ENCODE data around the gene VEPH1. TPM values are rescaled to one million over a fixed set of nuclear protein-coding genes. Genes with fewer than 3 reads are reported as not detected.

Gene VEPH1
- total RNA-seq, 1 donor from 2014 or later: 9.5 TPM

DNA sequence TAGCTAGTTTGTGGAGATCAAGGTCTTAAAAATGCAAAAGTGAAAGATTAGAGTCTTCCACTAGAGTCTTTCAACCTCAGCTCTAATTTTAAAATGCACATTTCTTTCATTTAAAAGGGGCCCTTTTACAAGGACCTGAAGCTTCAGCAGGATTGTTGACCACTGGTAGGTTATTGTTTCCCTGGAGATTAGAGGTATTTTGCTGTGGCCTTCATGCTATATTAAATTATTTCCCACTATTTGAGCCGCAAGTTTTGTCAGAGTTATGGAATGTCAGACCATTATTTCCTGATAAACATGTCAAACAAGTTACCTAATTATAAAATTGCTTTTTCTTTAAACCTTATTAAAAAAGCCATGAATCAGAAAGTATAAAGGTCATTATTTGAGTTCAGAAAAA, 240.2 kb downstream of the VEPH1 start:
- peak; percentile 60 to 86 for DNase-seq (ENCODE audit: low read depth in 2 of 2)

DNA sequence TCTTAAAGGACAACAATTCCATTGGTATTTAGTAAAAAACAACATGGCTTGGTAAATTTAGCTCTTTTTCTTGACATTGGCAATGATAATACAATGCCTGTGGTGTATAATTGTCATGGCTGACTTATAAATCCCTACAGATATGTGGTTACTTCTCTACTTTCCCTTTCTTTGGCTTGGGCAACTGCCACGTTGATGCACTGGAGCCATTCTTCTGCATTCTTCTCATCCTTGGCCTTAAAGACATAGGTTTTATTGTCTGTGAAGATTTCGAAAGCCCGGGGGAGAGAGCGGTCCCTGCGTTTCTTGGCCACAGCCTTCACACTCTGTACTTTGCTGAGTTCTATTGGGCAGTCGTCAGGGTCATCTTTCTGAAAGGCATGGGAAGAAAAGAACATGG, 242.2 kb downstream of the VEPH1 start:
- no peak for DNase-seq (ENCODE audit: low read depth in 2 of 2)

DNA sequence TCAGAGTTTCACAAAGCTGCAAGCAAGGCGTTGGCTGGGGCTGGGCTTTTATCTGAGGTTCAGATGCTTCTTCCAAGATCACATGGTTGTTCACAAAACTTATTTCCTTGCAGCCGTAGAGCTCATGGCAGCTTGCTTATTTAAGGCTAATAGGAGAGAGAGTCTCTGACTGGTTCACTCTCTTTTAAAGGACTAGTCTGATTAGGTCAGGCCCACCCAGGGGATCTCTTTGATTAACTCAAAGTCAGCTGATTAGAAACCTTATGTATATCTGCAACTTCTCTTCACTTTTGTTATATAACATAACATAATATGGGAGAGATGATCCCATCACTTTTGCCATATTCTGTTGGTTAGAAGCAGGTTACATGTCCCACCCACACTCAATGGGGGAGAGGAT, 243.4 kb downstream of the VEPH1 start:
- no peak for DNase-seq (ENCODE audit: low read depth in 2 of 2)

DNA sequence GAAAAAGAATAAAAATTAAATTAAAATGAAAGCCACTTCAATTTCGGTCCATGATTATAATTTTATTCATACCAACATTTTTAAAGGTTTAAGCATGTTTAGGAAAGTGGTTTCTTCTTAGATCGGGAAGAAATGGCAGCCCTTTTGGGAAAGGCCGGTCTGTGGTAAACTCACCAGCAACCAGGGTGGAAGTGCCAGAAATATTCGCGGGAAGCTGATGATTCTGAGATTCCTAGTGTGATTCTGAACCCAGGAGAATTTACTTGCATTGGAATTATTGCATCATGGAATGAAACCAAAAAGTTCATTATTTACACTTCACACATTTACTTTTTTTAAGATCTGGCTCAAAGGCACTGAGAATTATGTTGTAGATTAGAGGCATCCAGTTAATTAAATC, 246.1 kb downstream of the VEPH1 start:
- no peak for DNase-seq (ENCODE audit: low read depth in 2 of 2)

DNA sequence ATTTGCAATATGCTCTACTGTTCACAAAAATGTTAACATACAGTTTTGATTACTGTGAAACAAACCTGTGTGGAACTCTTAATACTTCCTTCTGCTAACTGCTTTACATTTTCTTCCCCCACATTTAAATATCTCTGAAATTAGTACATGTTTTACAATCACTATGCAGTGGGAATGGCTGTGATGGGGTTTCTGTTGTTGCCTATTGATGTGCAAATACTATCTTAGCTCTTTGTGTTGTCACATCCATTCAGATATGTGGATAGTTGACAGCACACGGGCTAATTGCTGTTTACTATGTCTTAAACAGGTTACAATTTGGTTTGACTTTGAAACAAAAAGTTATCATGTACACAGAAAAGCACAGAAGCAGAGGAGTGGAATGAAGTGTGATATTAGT, 247.4 kb downstream of the VEPH1 start:
- DNase-seq (ENCODE audit: low read depth in 2 of 2): no peak

DNA sequence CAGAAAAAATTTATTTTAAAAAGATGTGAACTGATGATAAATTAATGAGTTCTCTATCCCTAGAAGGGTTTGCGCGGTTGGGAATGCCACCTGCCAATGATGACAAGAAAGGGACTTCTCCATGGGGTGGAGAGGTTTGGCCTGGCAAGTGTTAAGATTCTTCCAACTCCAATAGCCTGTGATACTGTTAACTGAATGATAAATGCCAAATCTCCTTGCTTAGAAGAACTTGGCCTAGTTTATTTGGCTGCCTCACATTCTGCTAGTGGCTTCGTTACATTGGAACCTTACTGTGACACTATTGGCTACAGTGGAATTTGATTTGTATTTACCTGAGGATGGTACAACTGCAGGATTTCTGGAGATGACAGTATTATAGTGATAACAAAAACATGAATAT, 251.5 kb downstream of the VEPH1 start:
- DNase-seq (ENCODE audit: low read depth in 2 of 2): no peak

DNA sequence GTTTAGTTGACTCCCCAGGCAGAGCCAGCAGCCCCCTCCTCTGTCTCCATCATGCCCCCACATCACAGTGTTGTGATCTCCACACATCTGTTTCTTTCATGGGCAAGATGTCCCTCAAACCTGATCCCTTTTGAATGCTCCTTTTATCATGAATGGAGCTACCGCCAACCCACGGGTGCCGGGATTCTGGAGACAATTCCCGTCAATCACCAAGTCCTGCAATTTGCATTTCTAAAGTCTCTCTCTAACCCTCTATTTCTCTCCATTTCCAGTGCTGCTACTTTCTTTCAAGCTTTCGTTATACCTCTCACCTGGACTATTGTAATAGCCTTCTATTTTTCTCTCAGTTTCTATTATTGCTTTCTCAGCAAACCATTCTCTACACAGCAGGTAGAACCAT, 253.6 kb downstream of the VEPH1 start:
- DNase-seq (ENCODE audit: low read depth in 2 of 2): no peak

DNA sequence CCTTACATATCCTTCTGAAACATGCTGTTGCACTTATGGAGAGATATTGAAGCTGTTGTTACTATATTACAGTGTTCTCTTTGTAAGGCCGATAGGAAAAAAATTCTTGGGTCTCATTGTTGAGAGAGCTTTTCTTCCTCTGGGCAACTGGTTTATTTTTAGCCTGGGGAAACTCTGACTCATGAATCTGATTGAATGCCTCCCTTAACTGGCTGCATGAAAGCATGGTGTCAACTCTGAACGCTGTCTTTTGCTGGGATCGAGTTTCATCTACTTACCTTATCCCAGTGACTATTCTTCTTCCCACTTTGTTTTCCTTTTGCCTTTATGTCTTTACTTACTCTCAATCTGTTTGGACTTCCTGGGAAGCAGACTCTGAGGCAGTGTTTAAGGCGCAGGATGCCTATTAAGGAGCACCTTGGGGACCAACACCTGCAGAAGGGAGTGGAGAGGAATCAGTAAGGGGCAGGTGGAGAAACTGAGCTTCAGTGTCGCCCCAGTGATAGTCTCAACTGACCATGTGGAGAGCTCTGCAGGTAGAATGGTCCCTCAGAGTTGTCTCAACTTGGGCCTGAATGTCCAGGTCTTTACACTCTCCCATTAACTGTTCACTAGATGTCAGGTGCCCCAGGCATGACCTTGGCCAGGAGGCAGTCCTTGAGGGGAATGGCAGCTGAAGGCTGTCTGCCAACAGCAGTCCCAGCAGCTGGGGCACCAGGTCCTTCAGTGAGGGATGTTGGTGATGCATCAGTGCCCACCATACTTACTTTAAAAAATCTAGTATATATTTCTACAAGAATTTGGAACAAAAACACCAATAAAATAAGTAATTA, 254.4 kb downstream of the VEPH1 start:
- peak; percentile 93 to 95 for DNase-seq (ENCODE audit: low read depth in 2 of 2)

DNA sequence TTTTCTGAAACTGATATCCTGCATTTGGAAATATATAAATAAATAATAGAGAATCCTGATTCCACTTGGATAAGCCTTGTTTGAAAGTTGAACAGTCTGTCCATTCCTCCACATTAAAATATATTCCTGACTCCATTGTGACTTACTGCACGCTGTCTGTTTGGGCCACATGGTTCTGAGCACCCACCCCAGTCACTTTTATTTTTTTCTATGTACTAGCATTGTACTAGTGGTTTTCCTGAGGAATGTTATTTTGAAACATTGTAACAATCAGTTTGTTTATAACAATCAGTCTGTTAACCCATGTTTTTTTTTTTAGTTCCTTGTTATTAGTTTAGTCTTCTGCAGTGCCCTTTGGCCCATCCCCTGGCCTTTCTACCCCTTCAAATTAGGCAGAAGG, 255.8 kb downstream of the VEPH1 start:
- peak; percentile 34 to 58 for DNase-seq (ENCODE audit: low read depth in 2 of 2)

DNA sequence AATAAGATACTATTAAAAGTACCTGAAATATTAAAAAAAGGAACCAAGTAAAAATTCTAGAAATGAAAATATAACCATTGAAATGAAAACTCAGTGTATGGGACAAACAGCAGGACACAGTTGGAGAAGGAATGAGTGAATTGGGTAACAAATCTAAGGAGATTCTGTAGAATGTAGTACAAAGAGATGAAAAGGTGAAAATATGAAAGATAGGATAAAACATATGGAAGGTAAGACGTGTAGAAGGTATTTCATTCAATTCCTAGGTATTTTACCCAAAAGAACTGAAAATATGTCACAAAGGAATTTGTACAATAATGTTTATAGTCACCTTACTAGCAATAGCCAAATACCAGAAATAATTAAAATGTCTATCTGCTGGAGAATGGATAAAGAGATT, 260.4 kb downstream of the VEPH1 start:
- no peak for DNase-seq (ENCODE audit: low read depth in 2 of 2)

DNA sequence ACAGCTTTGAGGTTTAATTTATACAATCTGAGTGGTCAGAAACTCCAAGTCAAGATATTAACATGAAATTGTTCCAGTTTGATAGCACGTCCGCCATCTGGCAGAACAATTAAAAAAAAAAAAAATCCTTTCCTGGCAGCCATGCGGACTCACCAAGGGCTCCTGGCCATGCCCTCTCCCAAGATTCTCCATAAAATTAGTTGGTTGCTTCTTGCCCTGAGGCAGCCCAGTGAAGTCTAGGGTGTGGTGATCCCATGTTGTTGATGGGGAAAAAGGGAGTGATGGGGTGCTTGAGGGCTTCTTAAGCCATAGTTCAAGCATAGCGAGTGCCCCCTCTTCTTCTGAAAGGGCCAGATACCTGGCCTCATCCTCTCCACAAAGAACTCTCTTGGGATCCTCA, 261.6 kb downstream of the VEPH1 start:
- DNase-seq (ENCODE audit: low read depth in 2 of 2): no peak

DNA sequence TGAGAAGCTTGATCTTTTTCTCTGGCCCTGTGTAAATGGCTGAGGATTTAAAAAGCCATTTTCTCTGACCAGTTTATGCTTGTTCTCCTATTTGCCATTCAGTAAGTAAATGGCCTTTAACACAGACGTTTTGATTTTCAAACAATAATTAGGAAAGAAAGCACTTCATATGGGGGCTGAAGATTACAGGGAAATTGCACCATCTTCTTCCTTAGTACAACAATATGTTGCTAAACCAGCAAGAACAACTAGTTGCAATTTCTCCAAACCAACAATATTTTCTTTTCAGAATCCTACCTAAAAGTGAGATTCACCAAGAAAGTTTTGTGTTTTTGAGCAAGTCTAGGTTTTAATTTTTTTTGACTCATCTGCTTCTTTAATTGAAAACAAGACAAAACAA, 262.8 kb downstream of the VEPH1 start:
- no peak for DNase-seq (ENCODE audit: low read depth in 2 of 2)

DNA sequence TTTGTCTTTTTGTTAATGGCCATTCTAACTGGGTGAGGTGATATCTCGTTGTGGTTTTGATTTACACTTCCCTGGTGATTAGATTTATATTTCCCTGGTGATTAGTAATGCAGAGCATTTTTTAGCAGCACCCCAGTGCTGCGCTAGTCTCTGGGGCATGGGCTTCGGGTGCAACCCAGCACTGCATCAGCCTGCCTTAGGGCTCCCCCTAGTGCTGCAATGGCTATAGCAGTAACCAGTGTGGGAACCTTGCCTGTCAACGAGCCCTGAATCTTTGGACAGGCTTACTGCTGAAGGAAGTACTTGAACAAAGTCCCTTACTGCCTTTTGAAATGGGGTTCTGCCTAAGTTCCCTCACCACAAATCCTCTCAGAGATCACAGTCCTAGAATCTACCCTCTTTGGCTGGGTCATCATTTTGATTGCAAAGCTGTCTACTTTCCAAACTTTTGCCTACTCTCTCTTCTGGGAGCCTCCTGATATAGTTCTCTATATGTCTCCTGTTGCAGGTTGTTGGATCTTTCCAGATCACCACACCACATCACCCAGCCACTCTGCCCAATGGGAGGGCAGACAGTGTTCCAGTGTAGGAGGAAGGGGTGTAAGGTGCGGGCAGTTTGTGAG, 264.0 kb downstream of the VEPH1 start:
- peak; percentile 59 to 64 for DNase-seq (ENCODE audit: low read depth in 2 of 2)

DNA sequence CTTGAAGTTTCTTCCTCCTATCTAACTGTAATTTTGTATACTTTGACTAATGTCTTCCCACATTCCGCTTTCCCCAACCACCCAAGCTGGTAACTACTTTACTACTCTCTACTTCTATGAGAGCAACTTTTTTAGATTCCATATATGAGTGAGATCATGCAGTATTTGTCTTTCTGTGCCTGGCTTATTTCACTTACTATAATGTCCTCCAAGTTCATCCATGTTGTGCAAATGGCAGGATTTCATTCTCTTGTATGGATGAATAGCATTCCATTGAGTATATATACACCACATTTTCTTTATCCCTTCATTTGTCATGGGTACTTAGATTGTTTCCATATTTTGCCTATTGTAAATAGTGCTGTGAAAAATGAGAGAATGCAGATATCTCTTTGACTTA, 264.8 kb downstream of the VEPH1 start:
- DNase-seq (ENCODE audit: low read depth in 2 of 2): no peak

DNA sequence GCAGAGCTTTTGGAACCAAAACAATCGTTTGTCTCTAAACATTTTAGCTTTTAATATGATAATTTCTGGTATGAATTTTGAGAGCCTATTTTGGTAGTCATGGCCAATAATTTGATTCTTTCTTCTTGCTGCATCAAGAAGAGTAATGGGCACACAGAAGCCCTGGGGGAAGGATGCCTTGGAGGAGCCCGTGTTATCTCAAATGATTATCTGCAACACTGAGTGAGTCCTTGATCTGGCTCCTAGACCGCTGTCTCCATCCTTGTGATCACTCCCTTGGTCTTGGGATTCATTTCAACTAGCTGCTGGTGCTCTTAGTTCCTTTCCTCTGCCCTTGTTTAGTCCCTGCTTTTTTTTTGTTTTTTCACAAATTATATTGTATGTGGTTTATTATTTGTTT, 265.3 kb downstream of the VEPH1 start:
- DNase-seq (ENCODE audit: low read depth in 2 of 2): no peak

DNA sequence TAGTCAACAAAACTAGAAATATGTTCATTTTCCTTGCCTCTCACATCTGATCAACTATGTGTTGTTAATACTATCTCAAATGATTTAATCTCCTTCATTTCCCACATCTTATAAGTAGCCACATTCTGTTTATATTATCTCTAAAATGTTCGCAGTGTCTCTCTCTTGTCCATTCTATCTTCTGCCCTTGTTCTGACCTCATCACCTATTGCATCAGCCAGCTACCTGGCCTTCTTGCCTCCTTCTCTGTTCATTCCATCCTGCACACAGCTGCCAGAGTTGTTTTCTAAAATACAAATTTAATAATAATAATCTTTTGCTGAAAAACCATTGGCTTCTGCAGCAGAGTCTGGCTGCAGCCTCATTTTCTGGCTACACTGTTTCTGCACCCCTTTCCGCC, 267.9 kb downstream of the VEPH1 start:
- DNase-seq (ENCODE audit: low read depth in 2 of 2): no peak

DNA sequence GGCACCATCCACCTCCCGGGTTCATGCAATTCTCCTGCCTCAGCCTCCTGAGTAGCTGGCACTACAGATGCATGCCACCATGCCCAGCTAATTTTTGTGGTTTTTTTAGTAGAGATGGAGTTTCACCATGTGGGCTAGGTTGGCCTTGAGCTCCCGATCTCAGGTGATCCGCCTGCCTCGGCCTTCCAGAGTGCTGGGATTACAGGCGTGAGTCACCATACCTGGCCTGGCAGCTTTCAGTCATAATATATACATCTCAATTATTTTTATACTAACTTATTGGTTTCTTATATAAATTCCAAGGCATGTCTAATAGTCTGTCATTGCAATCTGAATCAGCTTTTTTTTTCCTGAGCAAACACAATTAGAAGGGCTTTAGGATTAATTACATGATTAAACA, 269.3 kb downstream of the VEPH1 start:
- no peak for DNase-seq (ENCODE audit: low read depth in 2 of 2)

DNA sequence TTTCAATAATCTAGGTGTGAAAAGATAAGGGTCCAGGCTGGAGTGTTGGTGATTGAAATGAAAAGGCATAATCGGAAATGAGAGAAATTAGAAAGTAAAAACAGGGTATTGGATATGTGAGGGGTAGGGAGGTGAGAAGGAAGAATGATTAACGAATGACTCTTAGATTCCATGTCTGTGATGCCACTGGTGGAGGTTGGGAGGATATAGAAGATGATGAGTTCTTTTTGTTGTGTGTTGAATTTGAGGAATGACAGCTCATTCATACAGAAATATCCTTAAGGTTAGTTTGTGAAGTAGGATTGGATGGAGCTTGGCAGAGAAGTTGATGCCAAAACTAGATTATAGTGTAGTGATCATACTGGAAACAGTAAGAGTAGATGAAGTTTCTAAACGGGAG, 271.1 kb downstream of the VEPH1 start:
- no peak for DNase-seq (ENCODE audit: low read depth in 2 of 2)

DNA sequence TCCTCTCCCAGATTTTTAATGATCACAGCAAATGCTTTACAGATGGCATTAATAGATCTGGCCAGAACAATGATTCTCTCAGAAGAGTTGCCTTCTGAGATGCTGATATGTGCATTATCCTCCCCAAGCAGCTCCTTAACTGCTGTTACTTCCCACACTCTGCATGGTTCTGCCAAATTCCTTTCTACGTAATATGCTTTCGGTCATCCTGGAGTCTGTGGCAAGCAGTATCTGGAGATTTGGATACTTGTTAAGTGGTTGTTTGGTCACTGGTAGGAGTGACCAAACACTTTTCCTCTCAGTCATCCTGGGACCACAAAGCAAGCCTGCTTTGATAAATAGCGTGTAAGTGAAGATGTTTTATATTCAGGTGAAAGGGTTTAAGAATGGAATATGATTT, 272.1 kb downstream of the VEPH1 start:
- DNase-seq (ENCODE audit: low read depth in 2 of 2): no peak

DNA sequence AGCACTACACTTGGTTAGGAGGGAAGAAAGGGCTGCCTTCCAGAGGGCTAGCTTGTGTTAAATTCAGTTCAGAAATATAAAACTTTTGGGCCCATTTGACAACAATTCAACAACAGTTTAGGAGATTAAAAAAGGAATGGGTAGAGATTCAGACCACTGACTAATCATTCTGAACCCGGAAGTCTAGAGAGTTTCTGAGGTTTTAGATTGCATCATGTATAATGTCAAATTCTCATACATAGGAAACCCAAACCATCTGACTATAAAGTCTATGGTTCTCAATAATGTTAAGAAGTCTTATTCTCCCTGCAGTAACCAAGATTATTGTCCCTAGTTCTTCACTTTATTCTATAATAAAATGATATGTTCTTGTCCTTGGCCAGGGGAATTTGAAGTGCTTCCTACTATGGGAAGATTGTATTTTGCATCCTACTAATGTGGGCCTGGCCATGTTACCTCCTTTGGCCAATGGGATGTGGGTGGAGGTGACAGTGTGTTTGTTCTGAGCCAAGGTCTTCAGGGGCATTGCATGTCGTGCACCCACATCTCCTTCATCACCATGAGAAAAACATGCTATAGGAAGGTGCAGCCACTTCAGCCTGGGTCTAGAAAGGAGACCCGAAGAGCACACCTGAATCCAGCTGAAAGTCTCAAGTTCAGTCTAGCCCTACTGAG, 276.9 kb downstream of the VEPH1 start:
- no peak for DNase-seq (ENCODE audit: low read depth in 2 of 2)

DNA sequence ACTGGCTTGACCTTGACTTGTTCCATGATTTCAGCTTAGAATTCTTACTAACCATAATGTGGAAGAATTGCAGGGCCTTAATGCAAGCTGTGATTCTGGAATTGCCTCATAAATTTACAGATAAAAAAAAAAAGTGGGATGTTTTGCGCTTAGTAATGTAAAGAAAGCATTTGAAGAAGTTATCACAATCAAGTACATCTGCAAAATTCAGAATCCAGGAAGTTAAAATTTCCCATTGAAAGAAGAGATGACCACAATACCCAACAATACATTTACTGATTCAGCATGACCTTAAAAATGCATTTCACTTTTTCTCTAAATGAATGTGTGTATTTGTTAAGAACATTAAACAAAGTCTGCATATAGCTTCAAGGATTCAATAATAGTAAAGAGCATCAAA, 278.2 kb downstream of the VEPH1 start:
- no peak for DNase-seq (ENCODE audit: low read depth in 2 of 2)

DNA sequence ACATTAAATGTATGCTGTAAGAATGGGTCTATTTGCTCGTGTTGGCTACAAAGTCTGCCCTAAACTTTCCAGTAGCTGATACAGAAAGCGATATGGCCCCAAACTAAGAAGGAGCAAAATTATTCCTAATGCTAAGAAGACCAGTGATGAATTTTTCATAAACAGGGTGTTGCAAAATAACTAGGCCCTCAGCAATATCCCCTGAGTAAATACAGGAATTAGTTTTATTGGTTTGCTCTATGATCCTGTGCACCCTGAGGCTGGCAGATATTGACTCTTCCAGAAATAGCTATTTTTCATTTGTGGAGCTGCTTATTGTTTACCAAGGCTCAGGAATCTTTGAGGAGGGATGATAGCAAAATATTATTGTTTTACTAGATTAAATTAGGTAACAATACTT, 282.3 kb downstream of the VEPH1 start:
- DNase-seq (ENCODE audit: low read depth in 2 of 2): no peak

DNA sequence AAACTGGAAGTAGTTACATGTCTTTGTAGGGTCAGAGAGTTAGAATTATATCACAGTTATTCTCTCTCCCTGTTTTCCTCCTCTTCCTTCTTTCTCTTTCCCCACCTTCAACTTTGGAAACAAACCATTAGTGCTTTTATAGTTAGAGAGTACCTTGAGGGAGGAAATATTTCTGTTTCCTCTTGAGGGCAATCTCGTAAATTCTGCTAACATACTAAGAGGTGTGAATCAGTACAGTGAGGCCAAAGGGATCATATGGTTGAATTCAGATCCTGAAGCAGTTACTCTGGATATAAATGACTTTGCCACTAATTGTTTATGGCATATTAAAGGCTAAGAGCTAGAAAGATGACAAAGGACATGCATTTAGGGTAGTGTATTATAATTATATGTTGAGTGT, 283.0 kb downstream of the VEPH1 start:
- no peak for DNase-seq (ENCODE audit: low read depth in 2 of 2)
